GM18909 (cell line): Measurements from ENCODE around the gene TBCD.

ENCODE experiments used
- ATAC-seq: cut with Tn5 transposase; IDR thresholded peaks from one replicate; pipeline ENCODE4 v1.9.1; 2021; ENCODE audit warnings: mild to moderate bottlenecking; ENCODE audit not compliant: unreplicated experiment, poor library complexity

Gene TBCD

GRCh38 chr17:82876602-82877379 is 124.9 kb downstream of the TBCD start:
- no peak for ATAC-seq

- ATAC-seq, result no peak
Observed at GRCh38 chr17:82878527-82878926, 126.7 kb downstream of the TBCD start.

GRCh38 chr17:82879241-82879640 is 127.4 kb downstream of the TBCD start:
- ATAC-seq, result no peak

GRCh38 chr17:82880620-82881323 is 128.9 kb downstream of the TBCD start:
- no peak for ATAC-seq

- ATAC-seq, result no peak
Observed at GRCh38 chr17:82881324-82881823, 129.5 kb downstream of the TBCD start.

- no peak for ATAC-seq
Observed at GRCh38 chr17:82881900-82882714, 130.2 kb downstream of the TBCD start.

- ATAC-seq, result no peak
Observed at GRCh38 chr17:82882715-82883418, 131.0 kb downstream of the TBCD start.

GRCh38 chr17:82883419-82884031 is 131.7 kb downstream of the TBCD start:
- ATAC-seq, result no peak

GRCh38 chr17:82884341-82884969 is 132.6 kb downstream of the TBCD start:
- ATAC-seq, result no peak

- no peak for ATAC-seq
Observed at GRCh38 chr17:82884970-82885353, 133.1 kb downstream of the TBCD start.

GRCh38 chr17:82887255-82888164 is 135.6 kb downstream of the TBCD start:
- no peak for ATAC-seq

GRCh38 chr17:82888583-82889495 is 137.0 kb downstream of the TBCD start:
- no peak for ATAC-seq

GRCh38 chr17:82889496-82890338 is 137.9 kb downstream of the TBCD start:
- ATAC-seq, result no peak

GRCh38 chr17:82890339-82890730 is 138.5 kb downstream of the TBCD start:
- ATAC-seq, result no peak

- ATAC-seq, result no peak
Observed at GRCh38 chr17:82890926-82891678, 139.2 kb downstream of the TBCD start.

GRCh38 chr17:82891911-82892310 is 140.0 kb downstream of the TBCD start:
- no peak for ATAC-seq
